GM19463 (cell line): ENCODE data around the gene CAB39L.

Experiments
- ATAC-seq: cut with Tn5 transposase; IDR thresholded peaks from one replicate; pipeline ENCODE4 v1.9.1; 2021; ENCODE audit warnings: mild to moderate bottlenecking, moderate library complexity; ENCODE audit not compliant: unreplicated experiment

CAB39L gene

DNA sequence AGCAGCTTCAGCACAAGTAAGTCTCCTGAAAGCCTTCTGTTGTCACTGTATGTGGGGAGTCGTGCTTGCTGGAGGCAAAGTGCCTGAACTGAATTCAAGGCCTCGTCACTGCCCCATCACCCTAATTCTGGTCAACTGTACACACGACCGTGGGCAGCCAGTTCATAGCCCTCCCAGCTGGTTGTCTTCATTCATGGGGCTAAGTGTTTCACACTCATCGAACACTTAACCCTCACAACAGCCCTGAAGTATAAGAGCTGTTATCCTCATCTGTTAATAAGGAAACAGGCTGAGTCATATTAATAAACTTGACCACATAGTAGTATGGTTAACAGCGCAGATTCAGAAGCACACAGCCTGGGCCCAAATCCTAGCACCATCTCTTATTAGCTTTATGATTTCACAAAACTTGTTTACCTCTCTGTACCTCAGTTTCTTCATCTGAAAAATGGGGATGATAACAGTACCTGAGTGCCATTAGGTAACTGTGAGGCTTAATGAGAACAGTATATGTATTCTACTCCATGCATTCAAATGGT, 129.5 kb downstream of the CAB39L start:
- ATAC-seq, result peak; percentile 42

GRCh38 chr13:49311816-49312215, 132.0 kb downstream of the CAB39L start:
- ATAC-seq, result no peak

DNA sequence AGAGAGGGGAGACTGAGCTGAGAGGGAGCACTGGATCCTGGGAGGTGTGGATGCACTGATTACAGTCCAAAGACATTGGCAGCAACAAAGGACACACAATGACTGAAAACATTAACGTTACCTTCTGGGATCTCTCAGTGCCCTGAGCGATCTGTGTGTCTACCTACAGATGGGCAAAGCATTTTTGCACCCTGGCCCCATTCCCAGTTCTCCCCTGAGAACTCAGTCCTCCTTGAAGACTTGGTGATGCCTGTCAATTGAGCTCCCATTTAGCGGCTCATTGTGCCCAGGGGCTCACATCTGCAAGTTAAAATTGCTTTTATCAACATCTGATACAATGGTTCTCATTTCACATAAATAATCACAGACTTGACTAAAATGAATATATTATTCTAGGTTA, 133.6 kb downstream of the CAB39L start:
- no peak for ATAC-seq

- ATAC-seq, result no peak
These were observed 134.9 kb downstream of the CAB39L start for GRCh38 chr13:49308921-49309408.

DNA sequence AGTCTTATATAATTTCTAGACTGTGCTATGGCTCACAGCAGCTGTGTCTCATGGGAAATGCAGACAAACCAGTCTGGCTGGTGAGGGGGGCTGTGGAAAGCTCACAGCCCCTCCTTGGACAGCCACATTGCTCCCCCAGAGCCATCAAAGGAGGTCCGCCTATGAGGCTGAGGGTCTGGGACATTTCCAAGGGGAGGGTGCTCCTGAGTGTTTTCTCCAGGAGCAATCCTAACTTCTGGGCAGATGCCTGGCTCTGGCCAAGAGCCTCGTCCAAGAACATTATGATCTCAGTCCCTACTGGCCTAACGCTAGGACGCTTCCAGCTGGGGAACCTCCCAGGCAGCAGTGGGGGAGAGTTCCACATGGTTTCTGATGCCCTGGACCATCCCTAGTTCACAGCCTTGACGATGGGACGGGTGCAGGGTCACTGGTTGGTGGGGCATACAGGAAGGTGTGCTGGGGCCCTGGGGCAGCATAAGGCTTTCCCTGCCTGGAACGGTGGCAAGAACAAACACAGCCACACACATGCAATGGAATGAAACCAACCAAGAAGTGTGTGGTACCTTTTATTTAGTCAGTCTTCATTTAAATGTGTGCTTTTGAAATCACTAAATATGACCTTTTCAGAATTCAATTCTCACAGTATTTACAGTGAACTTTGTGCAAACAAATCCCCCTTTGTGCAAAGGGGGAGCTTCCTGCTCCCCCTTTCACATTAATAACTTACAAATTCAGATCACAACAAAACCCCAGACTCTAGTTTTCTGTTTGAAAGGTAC, 135.6 kb downstream of the CAB39L start:
- no peak for ATAC-seq

GRCh38 chr13:49307365-49307764, 136.5 kb downstream of the CAB39L start:
- ATAC-seq, result no peak

GRCh38 chr13:49305792-49306425, 138.0 kb downstream of the CAB39L start:
- ATAC-seq, result no peak

DNA sequence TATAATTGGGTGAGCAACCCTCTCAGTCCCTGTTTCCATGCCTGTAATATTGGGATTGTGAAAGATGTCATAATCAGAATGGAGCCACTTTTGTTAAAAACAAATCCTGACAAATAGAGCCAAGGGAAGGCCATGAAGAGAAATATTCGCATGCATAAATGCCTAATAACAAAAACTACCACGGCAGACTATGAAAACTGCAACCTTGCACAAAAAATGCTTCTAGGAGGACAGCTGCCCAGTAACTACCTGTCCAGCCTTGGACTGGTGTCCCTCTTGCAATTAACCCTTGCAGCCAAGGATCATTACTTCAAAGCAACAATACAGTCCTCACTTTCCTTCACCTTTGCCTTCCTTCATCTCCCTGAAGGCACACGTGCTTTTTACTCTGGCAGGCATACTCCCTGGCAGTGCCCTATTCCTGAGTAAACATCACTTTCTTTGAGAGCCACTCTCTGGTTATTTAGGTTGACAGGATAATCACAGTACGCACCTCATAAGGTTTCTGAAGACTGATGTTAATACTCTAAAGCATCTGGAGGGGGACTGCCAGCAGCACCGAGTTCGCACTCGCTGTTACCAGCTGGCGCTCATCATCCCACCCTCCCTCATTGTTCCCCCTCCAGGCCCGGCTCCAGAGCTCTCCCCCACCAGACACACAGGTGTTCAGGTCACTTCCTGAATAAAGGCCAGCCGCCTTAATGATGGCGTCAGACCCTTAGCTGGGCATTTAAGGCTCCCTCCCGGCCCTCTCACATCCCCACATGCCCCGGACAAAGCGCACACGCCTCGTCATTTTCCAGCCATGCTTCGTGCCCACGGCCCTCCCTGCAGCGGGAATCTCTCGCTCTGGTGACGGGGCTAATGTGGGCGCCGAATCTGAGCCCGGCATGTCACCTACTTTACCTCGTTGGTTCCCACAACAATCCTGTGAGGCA, 138.8 kb downstream of the CAB39L start:
- ATAC-seq, result no peak

DNA sequence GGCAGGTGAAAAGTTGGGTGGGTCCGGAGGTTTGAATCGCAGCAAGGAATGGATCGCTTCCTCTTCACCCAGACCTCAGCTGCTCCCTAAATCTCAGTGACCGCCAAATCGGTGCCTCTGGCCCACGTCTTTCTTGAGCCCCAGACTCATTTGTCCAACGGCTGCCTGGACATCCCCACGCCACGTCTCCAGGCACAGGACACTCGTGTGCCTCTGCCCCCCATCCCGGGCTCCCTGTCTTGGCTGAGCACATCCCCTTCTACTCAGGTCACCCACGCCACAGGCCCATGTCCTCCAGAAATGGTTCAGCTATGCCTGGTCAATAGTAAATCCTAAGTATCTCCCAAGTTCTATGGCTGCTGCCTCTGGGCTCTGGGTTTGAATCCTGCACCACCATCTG, 139.5 kb downstream of the CAB39L start:
- no peak for ATAC-seq

DNA sequence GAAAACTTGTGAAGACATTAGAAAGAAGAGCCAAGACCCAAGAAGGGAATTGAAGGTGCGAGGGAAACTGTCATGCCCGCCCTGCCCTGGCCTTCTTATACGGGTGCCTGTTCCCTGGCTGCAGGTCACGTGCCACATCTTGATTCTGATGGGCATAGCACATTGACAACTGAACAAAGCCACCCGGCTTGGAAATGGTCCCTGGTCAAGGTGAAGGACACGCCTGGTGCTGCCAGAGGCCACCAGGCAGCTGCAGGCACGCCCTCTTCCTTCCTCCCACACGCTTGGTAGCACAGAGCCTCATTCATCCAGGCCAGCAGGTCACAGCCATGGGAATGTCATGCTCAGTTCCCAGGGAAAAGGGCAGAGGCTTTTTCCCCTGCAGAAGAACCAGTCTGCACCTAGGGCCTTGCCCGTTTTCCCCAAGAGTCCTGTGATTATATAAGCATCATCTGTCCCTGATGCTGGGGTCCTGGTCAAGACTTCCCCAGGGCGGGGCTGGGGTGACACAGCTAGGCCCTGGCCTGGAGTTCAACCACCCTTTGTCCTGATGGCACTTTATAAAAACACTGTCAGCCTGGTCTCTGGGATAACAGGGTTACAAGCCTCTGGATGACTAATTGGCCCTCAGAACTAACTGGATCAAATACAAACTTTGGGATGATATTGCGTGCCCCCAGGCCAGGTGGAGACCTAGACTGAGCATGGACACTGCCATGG, 140.2 kb downstream of the CAB39L start:
- no peak for ATAC-seq

- ATAC-seq, result no peak
These were observed 141.0 kb downstream of the CAB39L start for GRCh38 chr13:49302817-49303216.

DNA sequence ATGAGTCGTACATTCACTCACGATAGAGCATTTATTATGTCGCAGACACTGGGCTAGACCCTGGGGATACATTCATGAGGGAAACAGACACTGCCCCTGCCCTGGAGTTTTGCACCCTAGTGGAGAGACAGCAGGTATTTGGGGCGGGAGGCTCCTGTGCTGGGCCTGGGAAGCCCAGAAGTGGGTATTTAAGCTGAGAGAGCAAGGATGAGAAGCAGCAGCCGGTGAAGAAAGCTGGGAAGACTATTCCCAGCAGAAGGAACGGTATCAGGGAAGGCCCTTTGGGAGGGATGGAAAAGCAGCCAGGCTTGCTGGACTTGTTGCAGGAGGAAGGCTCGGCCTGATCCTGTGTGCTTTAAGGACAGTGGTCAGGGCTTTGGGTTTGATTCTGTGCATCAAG, 141.6 kb downstream of the CAB39L start:
- no peak for ATAC-seq

DNA sequence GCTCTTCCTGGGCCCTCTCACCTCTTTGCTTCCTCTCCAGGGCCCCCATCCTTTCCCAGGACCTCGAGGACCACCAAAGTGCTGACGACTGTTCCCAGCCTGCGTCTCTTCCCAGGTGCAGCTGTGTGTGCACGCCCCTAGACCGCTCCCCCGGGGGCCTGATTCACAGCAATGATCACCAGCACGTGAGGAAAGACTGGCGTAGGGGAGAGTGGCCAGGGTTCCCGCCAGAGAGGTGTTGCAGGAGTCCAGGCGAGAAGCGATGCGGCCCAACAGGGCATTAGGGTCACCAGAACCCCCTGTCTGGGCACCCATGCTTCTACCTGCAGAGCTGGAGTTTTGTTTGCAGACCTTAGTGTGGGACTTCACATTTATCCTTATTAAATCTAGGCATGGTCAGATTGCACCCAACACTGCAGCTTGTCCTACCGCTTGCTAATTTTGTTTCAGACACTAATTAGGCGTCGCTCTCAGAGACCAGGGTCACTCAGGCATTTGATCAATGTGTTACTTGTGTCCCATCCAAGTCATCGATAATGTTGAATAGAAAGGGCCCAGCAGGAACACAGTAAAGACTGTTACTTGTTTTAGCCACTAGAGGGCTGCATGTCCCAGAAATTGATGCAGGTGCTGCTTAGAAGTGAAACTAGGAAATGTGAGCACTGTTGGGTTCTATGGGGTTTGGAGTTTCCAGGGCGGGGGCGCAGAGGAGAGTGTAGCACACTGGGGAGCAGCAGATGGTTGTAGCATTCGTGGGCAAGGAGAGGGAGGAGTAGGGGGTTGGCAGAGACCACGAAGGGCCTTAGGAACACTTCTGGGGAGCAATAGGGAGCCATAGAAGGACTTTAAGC, 142.9 kb downstream of the CAB39L start:
- peak; percentile 94 for ATAC-seq

GRCh38 chr13:49300276-49300675, 143.6 kb downstream of the CAB39L start:
- no peak for ATAC-seq

GRCh38 chr13:49298903-49299605, 144.8 kb downstream of the CAB39L start:
- no peak for ATAC-seq

DNA sequence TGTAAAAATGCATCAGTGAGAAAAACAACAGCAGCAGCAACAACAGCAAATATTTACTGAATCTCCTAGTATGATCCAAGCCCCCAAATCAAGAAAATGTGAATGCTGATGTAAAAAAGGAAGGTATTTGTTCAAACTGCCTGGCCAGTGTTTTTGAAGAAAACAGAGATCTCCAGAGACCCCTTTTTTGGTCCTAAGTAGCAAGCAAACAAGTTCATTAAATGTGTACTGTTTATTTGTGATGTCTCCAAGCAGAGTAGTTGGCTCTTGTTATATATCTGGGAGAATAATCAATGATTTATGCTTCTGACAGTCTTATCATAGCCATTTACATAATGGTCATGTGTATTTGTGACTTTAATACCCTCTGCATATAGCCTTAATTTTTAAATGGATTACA, 145.4 kb downstream of the CAB39L start:
- no peak for ATAC-seq

- no peak for ATAC-seq
These were observed 146.5 kb downstream of the CAB39L start for GRCh38 chr13:49297338-49297737.

GRCh38 chr13:49296659-49297058, 147.2 kb downstream of the CAB39L start:
- ATAC-seq, result no peak

DNA sequence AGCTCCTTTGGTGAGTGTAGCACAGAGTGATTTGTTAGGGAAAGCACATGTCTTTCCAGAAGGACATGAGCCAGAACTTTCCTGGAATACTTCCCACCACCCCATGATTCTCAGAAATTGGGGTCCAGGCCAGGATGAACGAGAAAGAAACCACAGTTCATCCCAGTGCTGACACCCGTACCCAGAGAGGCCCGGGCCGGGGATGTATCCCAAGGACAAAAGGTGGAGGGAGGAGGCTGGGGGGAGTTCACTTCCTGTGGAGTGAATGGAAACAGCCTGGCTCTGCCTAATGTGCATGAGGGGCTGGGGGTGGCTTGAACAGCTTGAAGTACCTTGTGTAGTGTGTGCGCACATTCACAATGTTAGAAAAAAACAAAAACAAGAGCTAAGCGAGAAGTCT, 148.6 kb downstream of the CAB39L start:
- no peak for ATAC-seq
